PFSK-1 (cell line): ENCODE results near the gene ARL15.

Experiments used
- POLR2AphosphoS5 ChIP-seq: IDR thresholded peaks from 2 replicates; pipeline ENCODE4 v1.6.1; 2012; ENCODE audit warnings: low read depth, mild to moderate bottlenecking, control low read depth, low read length, moderate library complexity
- REST ChIP-seq, 2 experiments: IDR thresholded peaks; 2 replicates each; pipeline versions ENCODE4 v1.6.1 to v1.8.0; 2011 to 2012; ENCODE audit warnings: low read depth in 2 of 2, low read length in 2 of 2, control low read depth in 1 of 2, inconsistent platforms in 1 of 2, mild to moderate bottlenecking in 1 of 2, moderate library complexity in 1 of 2; ENCODE audit not compliant: insufficient read depth in 1 of 2

GRCh38 chr5:54317511-54318260, 7.3 kb upstream of the ARL15 start:
- TF ChIP-seq POLR2AphosphoS5 (no peak), REST (IDR thresholded peaks at IDR 0.05; ENCODE audit: insufficient read depth in 1 of 2, low read depth in 2 of 2, low read length in 2 of 2) (no peak)
